NCI-H2081 treated with DMSO at 0.1 percent for 48 hours (cell line): Measurements from ENCODE around the gene DTX4.
"Not testable (repeated sequence)": the region's sequence is repeated elsewhere in the genome, so short reads cannot be mapped to it uniquely, and the experiment has no call there.

Experiments used
- DNase-seq: peaks from one replicate; lab custom pipeline; 2025; lab: John Stamatoyannopoulos, UW

DTX4 gene

GRCh38 chr11:59171508-59172322 is at the start of gene DTX4:
TSS of gene DTX4 (plus strand) at chr11:59172132. CDS start at chr11:59172596, 464 bp downstream.
- DNase-seq, result no peak

- peak; percentile 5 for DNase-seq
These were observed 36.1 kb upstream of the DTX4 start for GRCh38 chr11:59135648-59136461.

GRCh38 chr11:59136551-59136950 is 35.4 kb upstream of the DTX4 start:
- DNase-seq, result not testable (repeated sequence)

- DNase-seq, result no peak
These were observed 34.7 kb upstream of the DTX4 start for GRCh38 chr11:59137190-59137589.

- DNase-seq, result no peak
These were observed 33.3 kb upstream of the DTX4 start for GRCh38 chr11:59138643-59139042.

- DNase-seq, result no peak
These were observed 30.7 kb upstream of the DTX4 start for GRCh38 chr11:59141191-59141590.

- DNase-seq, result no peak
These were observed 30.1 kb upstream of the DTX4 start for GRCh38 chr11:59141673-59142460.

GRCh38 chr11:59142530-59143507 is 29.1 kb upstream of the DTX4 start, which contains the start of gene FAM111A:
TSS of gene FAM111A (plus strand) at chr11:59142856. CDS start at chr11:59148873, 6,017 bp downstream.
- peak; percentile 40 for DNase-seq

- no peak for DNase-seq
These were observed 27.8 kb upstream of the DTX4 start for GRCh38 chr11:59144096-59144495.

GRCh38 chr11:59144579-59145345 is 27.2 kb upstream of the DTX4 start:
- DNase-seq, result peak; percentile 78

- DNase-seq, result no peak
These were observed 26.4 kb upstream of the DTX4 start for GRCh38 chr11:59145534-59145933.

GRCh38 chr11:59151761-59152160 is 20.2 kb upstream of the DTX4 start:
- DNase-seq, result no peak

GRCh38 chr11:59152312-59152951 is 19.5 kb upstream of the DTX4 start:
- DNase-seq, result no peak

- no peak for DNase-seq
These were observed 17.3 kb upstream of the DTX4 start for GRCh38 chr11:59154610-59155009.

- no peak for DNase-seq
These were observed 14.5 kb upstream of the DTX4 start for GRCh38 chr11:59157433-59157832.

GRCh38 chr11:59158206-59159068 is 13.5 kb upstream of the DTX4 start:
- peak; percentile 16 for DNase-seq

GRCh38 chr11:59164028-59164427 is 7.9 kb upstream of the DTX4 start:
- no peak for DNase-seq

GRCh38 chr11:59172345-59173079 is 580 bp downstream of the DTX4 start:
- no peak for DNase-seq
